Stimulated activated CD4-positive, alpha-beta T cell treated with anti-CD3 and anti-CD28 coated beads, Interleukin-4, amount 100 ng/mL, for 4 hours (primary cell): Measurements from ENCODE around the gene PSMG3.
A peak's percentile ranks its signal among the peaks of the same experiment; 100 is the strongest.
"Not testable (repeated sequence)": the region's sequence is repeated elsewhere in the genome, so short reads cannot be mapped to it uniquely, and the experiment has no call there.

Experiments used
- DNase-seq, 2 experiments: peaks; one replicate each; pipeline ENCODE4 v3.0.0-alpha.2; 2020

The PSMG3 gene

DNA sequence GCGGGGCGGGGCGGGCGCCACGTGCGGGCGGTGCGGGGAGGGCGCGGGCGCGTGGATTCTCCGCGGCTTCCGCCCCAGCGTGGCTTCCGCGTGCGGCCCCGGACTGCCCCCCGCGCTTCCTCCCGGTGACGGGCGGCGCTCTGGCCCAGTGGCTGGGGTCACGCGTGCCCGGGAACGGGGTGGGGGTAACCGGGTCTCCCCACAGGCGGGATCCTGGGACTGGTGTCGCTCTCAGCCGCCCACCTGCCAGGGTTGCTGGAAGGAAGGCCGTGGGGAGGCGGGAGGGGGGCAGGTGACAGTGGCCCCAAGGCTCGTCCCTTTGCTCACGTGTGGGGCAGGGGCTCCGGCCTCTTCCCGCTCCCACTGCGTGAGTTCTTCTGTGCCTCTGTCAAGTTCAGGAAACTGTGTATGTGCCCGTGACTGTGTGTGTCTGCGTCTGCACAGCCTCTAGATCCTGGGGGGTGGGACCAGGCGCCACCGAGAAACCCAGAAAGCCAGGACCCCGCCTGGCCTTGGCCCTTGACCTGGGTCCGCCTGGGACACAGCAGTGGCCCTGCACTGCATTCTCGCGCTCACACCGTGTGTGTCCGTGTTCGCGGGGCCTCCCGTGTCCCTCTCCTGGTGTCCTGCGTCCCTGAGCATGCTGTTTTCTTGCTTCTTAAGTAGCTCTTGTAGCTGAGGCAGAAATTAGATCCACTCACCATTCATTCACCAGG is 38.4 kb downstream of the PSMG3 start:
- peak in 1 of 2 experiments; percentile 28 for DNase-seq

DNA sequence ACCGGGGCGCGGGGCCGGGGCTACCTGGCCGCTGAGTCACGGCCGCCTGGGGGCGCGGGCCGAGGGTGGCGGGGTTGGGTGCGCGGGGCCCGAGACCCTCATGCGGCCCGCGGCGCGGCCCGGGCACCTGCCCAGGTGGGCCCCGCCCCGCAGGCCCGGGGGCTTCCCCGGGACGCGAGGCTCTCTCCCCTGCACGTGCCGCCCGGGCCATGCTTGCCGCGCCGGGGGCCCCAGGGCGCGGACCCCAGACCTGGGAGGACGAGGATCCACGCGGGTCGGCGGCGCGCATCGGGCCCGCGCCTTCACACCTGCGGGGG is 38.9 kb downstream of the PSMG3 start:
- DNase-seq, result peak; percentile 40 to 42

DNA sequence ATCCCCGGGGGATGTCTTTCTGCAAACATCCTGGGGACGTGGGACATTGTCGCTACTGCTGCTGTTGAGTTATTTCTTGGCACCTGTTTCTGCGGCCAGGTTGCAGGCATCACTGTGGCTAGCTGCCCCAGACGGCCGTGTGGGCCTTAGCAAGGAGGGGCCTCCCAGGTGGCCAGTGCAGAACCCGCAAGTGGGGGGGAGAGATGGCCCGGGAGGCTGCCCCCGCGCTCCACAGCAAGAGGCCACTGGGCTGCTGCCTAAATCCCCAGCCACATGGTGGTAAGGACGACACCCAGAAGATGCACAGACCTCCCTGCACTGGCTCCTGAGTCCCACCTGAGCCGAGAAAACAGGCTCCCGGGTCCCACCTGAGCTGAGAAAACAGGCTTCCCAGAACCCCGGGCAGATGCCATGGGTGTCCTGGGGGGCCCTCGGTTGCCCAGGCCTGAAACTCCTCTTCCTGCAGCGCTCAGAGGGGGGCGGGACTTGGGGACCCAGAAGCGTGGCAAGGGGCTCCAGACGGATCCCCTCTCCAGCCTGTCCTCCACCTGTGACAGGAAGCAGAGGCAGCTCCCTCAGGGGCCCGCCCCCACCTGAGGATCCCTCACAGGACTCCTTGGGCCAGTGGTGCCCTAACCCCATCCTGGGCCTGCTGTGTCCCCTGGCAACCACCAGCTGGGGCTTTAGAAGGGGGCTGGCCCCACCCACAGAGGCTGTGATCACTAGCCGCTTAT is 40.3 kb downstream of the PSMG3 start:
- DNase-seq, result no peak

DNA sequence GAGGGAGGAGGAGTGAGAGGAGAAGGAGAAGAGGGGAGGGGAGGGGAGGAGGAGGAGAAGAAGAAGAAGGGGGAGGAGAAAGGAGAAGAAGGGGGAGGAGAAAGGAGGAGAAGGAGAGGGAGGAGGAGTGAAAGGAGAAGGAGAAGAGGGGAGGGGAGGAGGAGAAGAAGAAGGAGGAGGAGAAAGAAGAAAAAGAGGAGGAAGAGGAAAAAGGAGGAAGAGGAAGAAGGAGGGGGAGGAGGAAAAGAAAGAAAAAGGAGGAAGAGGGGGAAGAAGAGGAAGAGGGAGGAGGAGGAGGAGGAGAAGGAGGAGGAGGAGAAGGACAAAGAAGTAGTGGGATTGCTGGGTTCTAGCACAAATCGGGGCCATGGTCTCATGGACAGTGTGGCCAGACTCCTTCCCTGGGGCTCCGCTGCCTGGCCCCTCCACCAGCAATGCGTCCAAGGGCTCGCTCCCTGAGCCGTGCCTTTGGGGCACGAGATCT is 43.5 kb downstream of the PSMG3 start:
- DNase-seq, result no peak

DNA sequence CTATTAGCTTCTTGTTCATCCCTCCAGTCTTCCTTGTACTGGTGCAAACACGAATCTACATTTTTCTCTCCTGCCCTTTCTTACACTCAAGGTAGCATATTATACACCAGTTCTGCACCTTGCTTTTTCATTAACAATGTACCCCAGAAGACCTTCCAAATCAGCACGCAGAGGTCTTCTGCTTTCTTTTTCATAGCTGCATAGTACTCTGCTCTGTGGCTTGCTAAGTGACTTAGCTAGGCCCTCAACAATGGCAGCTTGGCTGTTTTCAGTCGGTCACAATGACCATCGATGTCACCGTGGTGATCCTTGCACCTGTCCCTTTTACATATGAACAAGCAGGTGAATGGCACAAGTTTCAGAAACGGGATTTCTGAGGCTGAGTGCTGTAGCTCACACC is 44.4 kb downstream of the PSMG3 start:
- DNase-seq, result no peak

DNA sequence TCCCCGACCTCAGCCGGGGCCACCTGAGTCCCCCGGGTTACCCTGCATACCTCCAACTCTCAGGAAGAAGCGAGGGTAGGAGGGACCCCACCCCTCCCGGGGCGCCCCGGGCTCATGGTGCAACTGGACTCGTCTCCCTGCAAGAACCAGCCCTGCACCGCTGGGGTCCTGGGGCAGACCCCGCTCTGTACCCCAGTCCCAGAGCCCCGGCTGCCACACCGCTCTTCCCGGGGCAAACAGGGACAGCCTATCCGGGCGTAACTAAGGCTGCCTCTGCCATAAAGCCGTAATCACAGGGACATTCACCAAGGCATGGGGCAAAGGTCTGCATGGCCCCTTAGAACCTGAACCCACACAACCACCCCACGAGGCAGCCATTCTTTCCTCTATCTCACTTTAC is 46.0 kb downstream of the PSMG3 start:
- no peak for DNase-seq

DNA sequence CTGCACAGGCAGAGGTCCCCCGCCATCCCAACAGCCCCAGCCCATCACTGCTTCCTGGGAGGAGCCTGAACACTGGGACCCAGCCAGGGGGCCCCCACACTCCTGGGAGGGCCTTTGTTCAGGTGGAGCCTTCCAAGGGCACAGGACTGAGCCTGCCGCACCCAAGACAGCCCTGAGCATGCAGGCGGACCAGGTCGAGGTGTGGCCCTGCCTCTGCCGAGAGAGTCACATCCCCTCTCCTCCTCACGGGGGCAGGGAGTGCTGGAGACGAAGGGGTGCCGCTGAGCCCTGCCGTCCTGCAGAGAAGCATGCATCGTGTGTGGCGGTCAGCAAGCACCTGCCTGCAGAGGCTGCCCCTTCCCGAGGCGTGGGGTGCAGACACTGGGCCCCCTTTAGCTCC is 46.6 kb downstream of the PSMG3 start:
- DNase-seq, result no peak

DNA sequence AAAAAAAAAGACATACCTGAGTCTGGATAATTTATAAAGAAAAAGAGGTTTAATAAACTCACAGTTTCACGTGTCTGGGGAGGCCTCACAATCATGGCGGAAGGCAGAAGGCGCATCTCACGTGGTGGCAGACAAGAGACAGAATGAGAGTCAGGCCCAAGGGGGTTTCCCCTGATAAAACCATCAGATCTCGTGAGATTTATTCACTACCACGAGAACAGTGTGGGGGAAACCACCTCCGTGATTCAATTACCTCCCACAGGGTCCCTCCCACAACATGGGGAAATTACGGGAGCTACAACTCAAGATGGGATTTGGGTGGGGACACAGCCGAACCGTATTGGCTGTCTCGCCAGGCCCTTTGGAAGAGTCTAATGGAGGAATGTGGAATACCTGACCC is 48.4 kb downstream of the PSMG3 start:
- peak in 1 of 2 experiments; percentile 32 for DNase-seq

DNA sequence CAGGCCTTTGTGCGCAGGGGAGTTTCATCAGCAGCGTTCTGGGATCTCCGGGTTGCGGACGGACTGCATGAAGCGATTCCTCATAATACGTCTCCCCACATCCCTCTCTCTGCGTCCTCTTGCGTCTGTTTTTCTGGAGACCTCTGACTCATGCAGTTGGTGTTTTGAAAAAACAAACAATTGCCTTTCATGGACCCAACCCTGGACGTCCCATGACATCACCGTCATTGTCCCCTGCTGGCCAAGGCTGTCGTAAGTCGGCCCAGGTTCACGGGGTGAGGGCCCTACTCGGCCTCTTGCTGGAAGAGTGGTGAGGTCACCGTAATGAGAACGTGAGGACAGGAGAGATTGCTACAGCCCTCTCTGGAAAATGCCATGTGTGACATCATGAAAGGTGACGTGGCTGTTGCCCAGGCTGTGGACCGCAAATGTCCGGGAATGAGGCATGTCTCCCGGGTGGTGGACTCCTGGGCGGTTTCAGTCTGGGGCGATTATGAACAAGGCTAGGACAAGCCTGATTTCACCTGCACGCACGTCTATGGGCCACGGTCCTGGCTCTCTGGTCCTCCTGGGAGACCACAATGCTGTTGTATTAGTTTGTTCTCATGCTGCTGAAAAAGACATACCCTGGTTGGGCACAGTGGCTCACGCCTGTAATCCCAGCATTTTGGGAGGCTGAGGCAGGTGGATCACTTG is 49.1 kb downstream of the PSMG3 start:
- DNase-seq, result no peak

DNA sequence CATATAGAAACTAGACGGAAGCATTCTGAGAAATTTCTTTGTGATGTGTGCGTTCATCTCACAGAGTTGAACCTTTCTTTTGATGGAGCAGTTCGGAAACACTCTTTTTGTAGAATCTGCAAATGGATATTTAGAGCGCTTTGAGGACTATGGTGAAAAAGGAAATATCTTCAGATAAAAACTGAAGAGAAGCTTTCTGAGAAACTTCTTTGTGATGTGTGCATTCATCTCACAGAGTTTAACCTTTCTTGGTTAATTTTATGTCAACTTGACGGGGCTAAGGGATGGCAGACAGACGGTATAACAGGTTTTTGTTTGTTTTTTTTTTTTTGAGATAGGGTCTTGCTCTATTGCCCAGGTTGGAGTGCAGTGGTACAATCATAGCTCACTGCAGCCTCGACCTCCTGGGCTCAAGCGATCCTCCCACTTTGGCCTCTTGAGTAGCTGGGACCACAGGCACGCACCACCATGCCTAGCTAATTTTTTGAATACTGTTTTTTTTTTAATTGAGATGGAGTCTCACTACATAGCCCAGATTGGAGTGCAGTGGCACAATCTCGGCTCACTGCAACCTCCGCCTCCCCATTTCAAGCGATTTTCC is 50.4 kb downstream of the PSMG3 start:
- DNase-seq, result not testable (repeated sequence)
